K562 (cell line): ENCODE measurements around the gene EGFR. TPM values are rescaled to one million over a fixed set of nuclear protein-coding genes. Genes with fewer than 3 reads are reported as not detected.

ENCODE experiments used
- ATAC-seq: fragments of 200-7000 bp; cut with Tn5 transposase; 3 replicates; pipeline ENCODE4 v1.9.1; 2020; ENCODE audit warnings: moderate library complexity
- BruUV-seq: library from RNA; stranded (reverse); fragments of 400-500 nt; replicated peaks from 2 replicates; lab custom pipeline; 2021; lab: Mats Ljungman, UMichigan
- CTCF ChIA-PET: fragments of 300-600 bp; formaldehyde crosslinking; extraction: SDS; loops from one replicate; lab custom pipeline; 2021; ENCODE audit warnings: low intra/inter-chr PET ratio; lab: Yijun Ruan, JAX
- POLR2A ChIA-PET: fragments of 300-600, 350-650 bp; sonication (Branson Sonifier 250); formaldehyde crosslinking; extraction: SDS; loops from one replicate; lab custom pipeline; 2021; ENCODE audit warnings: antibody characterized with exemption, inconsistent platforms; lab: Yijun Ruan, JAX
- DNase-seq, 4 experiments: peaks; one replicate each; pipeline versions ENCODE4 v3.0.0 to v3.0.0-alpha.2; 2011 to 2018; ENCODE audit warnings: low spot score in 3 of 4, mixed read lengths in 3 of 4; ENCODE audit errors: extremely low read depth in 1 of 4
- FAIRE-seq: peaks from 2 replicates; lab custom pipeline; 2011; peaks lifted over from hg19 to GRCh38; lab: Jason Lieb, UNC
- H2AFZ ChIP-seq: 2 replicates; pipeline ENCODE4 v1.6.0; 2011; ENCODE audit warnings: low read depth, low read length, control low read depth, inconsistent platforms
- H3K27ac ChIP-seq: fragments of 200-600 bp; 3 replicates; pipeline ENCODE4 v1.8.0; 2011; ENCODE audit warnings: low read depth, mild to moderate bottlenecking, control low read depth, inconsistent platforms, low read length, moderate library complexity, mixed read lengths; ENCODE audit errors: extremely low read depth
- H3K27me3 ChIP-seq, 2 experiments: fragments of 300-600 bp in 1 of 2; 2 replicates in 1 of 2; 3 replicates in 1 of 2; pipeline versions ENCODE4 v1.6.0 to v1.8.0; 2011; ENCODE audit warnings: inconsistent platforms in 2 of 2, low read length in 2 of 2, mild to moderate bottlenecking in 1 of 2, mixed read lengths in 1 of 2, moderate library complexity in 1 of 2; ENCODE audit not compliant: control insufficient read depth in 2 of 2, insufficient read depth in 2 of 2
- H3K36me3 ChIP-seq: fragments of 300-600 bp; 3 replicates; pipeline ENCODE4 v1.8.0; 2011; ENCODE audit warnings: mild to moderate bottlenecking, low read length, inconsistent platforms; ENCODE audit not compliant: control insufficient read depth, insufficient read depth
- H3K4me1 ChIP-seq, 2 experiments: fragments of 200-600 bp in 1 of 2; replicated peaks in 1 of 2; 2 replicates in 1 of 2; 3 replicates in 1 of 2; pipeline versions ENCODE4 v1.5.1 to v1.8.0; 2011; ENCODE audit warnings: inconsistent platforms in 2 of 2, low read length in 2 of 2, mild to moderate bottlenecking in 1 of 2, mixed read lengths in 1 of 2, moderate library complexity in 1 of 2; ENCODE audit not compliant: control insufficient read depth in 2 of 2, insufficient read depth in 2 of 2
- H3K4me2 ChIP-seq: 2 replicates; pipeline ENCODE4 v1.6.1; 2011; ENCODE audit warnings: low read length, control low read depth, inconsistent platforms, mixed read lengths; ENCODE audit not compliant: insufficient read depth
- H3K4me3 ChIP-seq: fragments of 200-600 bp; sonication (generic), shearing (Covaris generic); 2 replicates; pipeline ENCODE4 v1.5.1; 2016; ENCODE audit warnings: control low read depth, inconsistent platforms
- H3K79me2 ChIP-seq: fragments of 200-600 bp; 3 replicates; pipeline ENCODE4 v1.8.0; 2011; ENCODE audit warnings: low read length, inconsistent platforms; ENCODE audit not compliant: control insufficient read depth, insufficient read depth
- H3K9ac ChIP-seq, 2 experiments: 2 replicates each; pipeline versions ENCODE4 v1.6.0 to v1.6.1; 2011; ENCODE audit warnings: low read depth in 2 of 2, low read length in 2 of 2, control low read depth in 1 of 2, inconsistent platforms in 1 of 2, mild to moderate bottlenecking in 1 of 2, mixed read lengths in 1 of 2; ENCODE audit not compliant: insufficient read depth in 1 of 2
- H3K9me1 ChIP-seq: one replicate; pipeline ENCODE4 v1.6.0; 2011; ENCODE audit warnings: inconsistent platforms, mild to moderate bottlenecking, low read length, moderate library complexity; ENCODE audit not compliant: control insufficient read depth, insufficient read depth
- H3K9me3 ChIP-seq: replicated peaks from 2 replicates; pipeline ENCODE4 v1.5.1; 2011; ENCODE audit warnings: low read depth, low read length, inconsistent platforms; ENCODE audit not compliant: control insufficient read depth, insufficient read depth
- H4K20me1 ChIP-seq: replicated peaks from 2 replicates; pipeline ENCODE4 v1.6.1; 2011; ENCODE audit warnings: low read length, inconsistent platforms, mixed read lengths; ENCODE audit not compliant: control insufficient read depth, insufficient read depth
- MLLT1 ChIP-seq, 2 experiments: fragments of 450-650 bp; IDR thresholded peaks; 2 replicates each; pipeline ENCODE4 v1.6.1; 2016
- PURB ChIP-seq: sonication (generic); formaldehyde crosslinking; IDR thresholded peaks from 2 replicates; pipeline ENCODE4 v1.9.0; 2021; ENCODE audit warnings: low read depth, mild to moderate bottlenecking, missing genetic modification reagents
- RB1 ChIP-seq: fragments of 450-650 bp; IDR thresholded peaks from 2 replicates; pipeline ENCODE4 v1.6.1; 2017; ENCODE audit warnings: low read depth, mild to moderate bottlenecking
- SRSF3 ChIP-seq: fragments of 200-400 bp; formaldehyde crosslinking; IDR thresholded peaks from 2 replicates; pipeline ENCODE4 v1.6.1; 2016; ENCODE audit warnings: mild to moderate bottlenecking, low read length, moderate library complexity; ENCODE audit not compliant: insufficient read depth
- WGBS: fragments of 100-300 bp; shearing (Covaris generic); methylation state at CpG from one replicate; pipeline ENCODE4 v1.1.6; 2016; ENCODE audit warnings: low coverage, mixed read lengths; ENCODE audit not compliant: insufficient coverage; ENCODE audit errors: missing lambda C conversion rate; 5-methylcytosine and 5-hydroxymethylcytosine counted together
- in situ Hi-C: fragments of 300-500 bp; cut with MboI; formaldehyde crosslinking; loops from 4 replicates; pipeline ENCODE4 v1.15.0; 2018; ENCODE audit warnings: inconsistent platforms, mixed read lengths
- intact Hi-C: fragments of 100-400 bp; cut with micrococcal nuclease; formaldehyde crosslinking; loops from 2 replicates; pipeline ENCODE4 v1.14.2; 2022
- polyA plus RNA-seq, 8 experiments: library from polyadenylated mRNA; depleted of rRNA in 4 of 8; stranded (reverse) in 5 of 8; unstranded in 3 of 8; fragments of >200 nt; fragmentation: Nextera tagmentation in 2 of 8; fragmentation: Illumina TruSeq in 1 of 8; extraction: Ambion mirVana in 2 of 8; extraction: Trizol in 1 of 8; gene quantifications; 2 replicates each; pipeline versions ENCODE4 v1.2.1 to v1.2.3, GENCODE V29; 2011 to 2014; ENCODE audit warnings: inconsistent platforms in 1 of 8, missing spikeins in 1 of 8
- total RNA-seq, 7 experiments: library from RNA; depleted of rRNA in 6 of 7; stranded (reverse); fragments of >200 nt in 6 of 7; fragmentation: Illumina TruSeq in 2 of 7; extraction: Trizol in 2 of 7; gene quantifications; 2 replicates each; pipeline versions ENCODE4 v1.2.1 to v1.2.3, GENCODE V29; 2011 to 2021; ENCODE audit warnings: low replicate concordance in 1 of 7

EGFR gene
- total and polyA plus RNA-seq, 9 of the 15 experiments (the other 6 are each of a cell fraction or from before 2014, with no cell fraction given), result 0.13 TPM; not detected in 8

GRCh38 chr7:55099066-55099820 is 80.4 kb downstream of the EGFR start (continued):
- TF ChIP-seq MLLT1 (IDR thresholded peaks at IDR 0.05), result no peak
- TF ChIP-seq RB1, result no peak

- peaks cover 0 to 2% of the 10 kb centered on the region in 2 experiments; a peak in 1 of 5 replicates for H3K4me1 ChIP-seq
- CTCF ChIA-PET, result no interaction called here
- no TSS peak for BruUV-seq
Measured at GRCh38 chr7:55099821-55100543, 81.2 kb downstream of the EGFR start.

More at GRCh38 chr7:55099821-55100543, 81.2 kb downstream of the EGFR start:
- FAIRE-seq (no peak), DNase-seq (no peak), ATAC-seq (no peak)
- WGBS, result 0% methylated on average over 8 of the region's 8 CpGs
- Histone ChIP-seq H3K9me1 (no peaks in the 10 kb centered on the region), H3K79me2 (no peaks in the 10 kb centered on the region), H3K4me3 (no peak overlapping the region), H3K9ac (no peak overlapping the region; a peak in 1 of 4 replicates), H4K20me1 (no peaks in the 10 kb centered on the region), H3K27ac (no peak overlapping the region), H3K27me3 (peaks cover 30 to 60% of the 10 kb centered on the region in 2 experiments), H3K9me3 (0 out of 2 replicates have a peak, but pooled peaks cover 1% of the 10 kb centered on the region), H3K4me2 (no peak overlapping the region), H3K36me3 (no peaks in the 10 kb centered on the region), H2AFZ (no peak overlapping the region)
- no peak for TF ChIP-seq PURB (CRISPR knock-in tag)
- no peak for TF ChIP-seq SRSF3
- in situ Hi-C loops, result no loop called here
- intact Hi-C loops, result no loop called here
- POLR2A ChIA-PET, result interaction anchor here (0.6 kb wide), 1 partner anchor 27 kb away, joined by 3 read pairs; no protein-coding TSS in a partner anchor
